BLaER1 treated with 17β-estradiol and CSF1 and Interleukin-3, amounts not matched to agents 10 nM and 100 nM (cell line): ENCODE data around the gene NOSIP.
A peak's percentile ranks its signal among the peaks of the same experiment; 100 is the strongest.

Experiments used
- H3K27ac ChIP-seq, 11 experiments: shearing (Covaris generic); formaldehyde crosslinking; 2 replicates each; pipeline ENCODE4 v1.8.1; 2022
- H3K27me3 ChIP-seq, 11 experiments: shearing (Covaris generic); formaldehyde crosslinking; 2 replicates each; pipeline ENCODE4 v1.8.1; 2022
- H3K36me3 ChIP-seq, 11 experiments: shearing (Covaris generic); formaldehyde crosslinking; 2 replicates each; pipeline ENCODE4 v1.8.1; 2022
- H3K4me1 ChIP-seq, 10 experiments: shearing (Covaris generic); formaldehyde crosslinking; 2 replicates each; pipeline ENCODE4 v1.8.1; 2022
- H3K4me2 ChIP-seq, 11 experiments: shearing (Covaris generic); formaldehyde crosslinking; 2 replicates each; pipeline ENCODE4 v1.8.1; 2022
- H3K4me3 ChIP-seq, 10 experiments: shearing (Covaris generic); formaldehyde crosslinking; 2 replicates each; pipeline ENCODE4 v1.8.1; 2022
- H3K9ac ChIP-seq, 11 experiments: shearing (Covaris generic); formaldehyde crosslinking; 2 replicates each; pipeline ENCODE4 v1.8.1; 2022
- H3K9me3 ChIP-seq, 11 experiments: shearing (Covaris generic); formaldehyde crosslinking; replicated peaks in 1 of 11; 2 replicates each; pipeline ENCODE4 v1.8.1; 2022
- H4K20me1 ChIP-seq, 11 experiments: shearing (Covaris generic); formaldehyde crosslinking; 2 replicates each; pipeline ENCODE4 v1.8.1; 2022
- Cebpa-rat ChIP-seq, 11 experiments: shearing (Covaris generic); IDR thresholded peaks; 2 replicates each; pipeline ENCODE4 v1.8.1; 2022

Gene NOSIP

GRCh38 chr19:49592486-49593232 is 12.3 kb upstream of the NOSIP start:
- Histone ChIP-seq H3K4me2 (peak overlapping the region; percentile 92 to 100 (median 98)), H3K36me3 (peaks cover 31 to 40% (median 36%) of the 10 kb centered on the region in 11 experiments), H3K27ac (peak overlapping the region in 9 of 11 experiments; percentile 73 to 100 (median 97); a peak in 19 of 22 replicates), H3K27me3 (no peaks in the 10 kb centered on the region), H3K9me3 (no peaks in the 10 kb centered on the region), H3K9ac (peak overlapping the region; percentile 77 to 98 (median 91)), H3K4me3 (peak overlapping the region; percentile 80 to 95 (median 90)), H4K20me1 (peaks cover 19 to 58% (median 44%) of the 10 kb centered on the region in 11 experiments; a peak in 21 of 22 replicates), H3K4me1 (peaks cover 8 to 29% (median 12%) of the 10 kb centered on the region in 10 experiments; a peak in 19 of 20 replicates)
- no peak for TF ChIP-seq Cebpa-rat (IDR thresholded peaks at IDR 0.05)

DNA sequence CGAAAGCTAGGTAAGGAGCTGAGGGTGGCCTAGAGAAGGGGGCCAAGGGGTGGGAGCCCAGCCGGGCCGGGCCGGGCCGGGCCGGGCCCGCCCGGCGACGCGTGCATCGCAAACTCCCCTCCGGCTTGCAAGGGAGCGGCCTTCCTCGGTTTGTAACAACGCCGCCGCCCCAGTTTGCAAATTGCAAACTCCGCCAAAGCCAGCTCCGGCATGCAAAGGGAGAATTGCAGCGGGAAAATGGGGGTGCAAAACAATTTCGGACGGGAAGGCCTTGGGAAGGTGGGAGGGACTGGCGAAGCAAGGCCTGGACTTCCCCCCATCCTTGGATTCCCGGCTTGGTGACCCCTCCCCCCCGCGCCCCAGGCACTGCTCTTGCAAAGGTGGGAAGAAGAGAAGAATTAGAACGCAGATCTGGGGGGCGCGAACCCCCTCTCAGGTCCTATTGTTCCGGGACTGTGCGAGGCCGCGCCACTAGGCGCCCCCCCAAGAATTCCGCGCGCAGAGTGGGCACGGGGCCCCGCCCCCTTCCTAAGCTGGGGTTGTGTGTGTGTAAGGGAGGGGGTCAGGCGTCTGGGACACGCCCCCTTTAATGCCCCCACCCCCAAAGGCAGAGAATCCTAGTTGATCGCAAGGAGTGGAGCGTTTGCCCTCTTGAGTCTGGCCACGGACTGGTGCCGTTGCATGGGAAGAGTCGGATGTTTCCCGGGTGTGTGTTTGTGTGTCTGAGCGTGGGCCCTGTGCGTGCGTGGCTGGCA is 11.6 kb upstream of the NOSIP start:
- no peaks in the 10 kb centered on the region for H3K27me3 ChIP-seq
- peaks cover 19 to 50% (median 37%) of the 10 kb centered on the region in 11 experiments; a peak in 21 of 22 replicates for H4K20me1 ChIP-seq
- peak overlapping the region; percentile 77 to 98 (median 91) for H3K9ac ChIP-seq
- peaks cover 23 to 32% (median 28%) of the 10 kb centered on the region in 11 experiments for H3K36me3 ChIP-seq
- peaks cover 8 to 29% (median 12%) of the 10 kb centered on the region in 10 experiments; a peak in 19 of 20 replicates for H3K4me1 ChIP-seq
- H3K4me2 ChIP-seq: peak overlapping the region; percentile 92 to 100 (median 98)
- no peak for TF ChIP-seq Cebpa-rat (IDR thresholded peaks at IDR 0.05)
- H3K27ac ChIP-seq: peak overlapping the region in 9 of 11 experiments; percentile 73 to 100 (median 97); a peak in 18 of 22 replicates
- H3K4me3 ChIP-seq: peak overlapping the region; percentile 80 to 95 (median 90)
- no peaks in the 10 kb centered on the region for H3K9me3 ChIP-seq

GRCh38 chr19:49590971-49591730 is 10.8 kb upstream of the NOSIP start, which contains the start of gene PRR12:
PRR12 (plus strand) TSS chr19:49591182; CDS start chr19:49591655, 473 bp downstream.
- Histone ChIP-seq H3K9me3 (no peaks in the 10 kb centered on the region), H3K36me3 (peaks cover 18 to 24% (median 21%) of the 10 kb centered on the region in 11 experiments), H3K9ac (peak within 1 kb of the TSS; percentile 86 to 98 (median 92)), H3K27me3 (no peaks in the 10 kb centered on the region), H3K27ac (peak within 1 kb of the TSS; percentile 74 to 100 (median 97)), H3K4me3 (peak within 1 kb of the TSS; percentile 80 to 95 (median 90)), H3K4me2 (peak within 1 kb of the TSS; percentile 98 to 100 (median 99)), H3K4me1 (peaks cover 8 to 29% (median 12%) of the 10 kb centered on the region in 10 experiments; a peak in 19 of 20 replicates), H4K20me1 (peaks cover 19 to 43% (median 29%) of the 10 kb centered on the region in 11 experiments; a peak in 21 of 22 replicates)
- no peak for TF ChIP-seq Cebpa-rat (IDR thresholded peaks at IDR 0.05)

DNA sequence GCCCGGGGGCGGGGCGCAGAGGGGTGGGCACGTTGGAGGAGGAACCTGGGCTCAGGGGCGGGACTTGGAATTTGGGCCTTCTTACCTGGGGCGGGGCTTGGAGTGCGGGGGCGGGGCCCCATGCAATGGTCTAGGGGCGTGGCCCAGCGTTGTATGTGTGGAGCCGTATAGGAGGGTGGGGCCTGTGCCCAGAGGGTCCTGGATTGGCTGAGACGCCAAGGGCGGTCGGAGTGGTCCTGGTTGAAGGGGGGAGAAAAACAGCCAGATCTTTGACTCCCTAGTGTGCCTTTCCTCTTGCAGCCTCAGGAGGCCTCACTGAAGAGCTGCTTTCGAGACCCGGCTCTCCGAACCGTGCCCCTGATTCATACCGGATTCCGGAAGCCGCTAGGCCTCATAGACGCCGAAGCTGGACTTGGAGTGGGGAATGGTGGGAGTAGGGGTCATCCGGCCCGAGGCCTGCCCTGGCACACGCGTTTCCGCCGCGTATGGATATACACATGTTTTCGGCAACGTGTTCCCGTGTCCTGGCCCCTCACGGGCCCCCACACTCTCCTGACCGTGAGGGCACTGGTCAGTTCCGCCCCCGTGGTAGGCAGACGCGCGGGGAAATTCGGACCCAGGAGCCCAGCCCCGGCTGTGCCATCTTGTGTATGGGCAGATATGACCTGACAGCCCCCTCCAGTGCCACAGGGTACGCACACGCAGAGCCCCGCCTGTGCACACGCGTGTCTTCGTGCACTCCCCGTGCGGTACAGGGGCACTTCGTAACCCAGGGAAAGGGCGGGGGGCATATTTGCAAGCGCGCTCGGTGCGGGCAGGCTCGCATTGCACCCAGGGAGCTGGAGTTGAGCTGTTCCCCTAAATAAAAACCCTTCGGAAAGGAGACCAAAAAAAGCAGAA is 10.0 kb upstream of the NOSIP start:
- Histone ChIP-seq H4K20me1 (peaks cover 19 to 34% (median 23%) of the 10 kb centered on the region in 11 experiments; a peak in 21 of 22 replicates), H3K4me3 (peak overlapping the region; percentile 80 to 95 (median 90)), H3K4me2 (peak overlapping the region; percentile 92 to 100 (median 99)), H3K9ac (peak overlapping the region; percentile 86 to 98 (median 92)), H3K9me3 (no peaks in the 10 kb centered on the region), H3K4me1 (peaks cover 8 to 29% (median 12%) of the 10 kb centered on the region in 10 experiments; a peak in 19 of 20 replicates), H3K27ac (peak overlapping the region; percentile 74 to 100 (median 97)), H3K36me3 (peaks cover 11 to 16% (median 13%) of the 10 kb centered on the region in 11 experiments), H3K27me3 (no peaks in the 10 kb centered on the region)
- TF ChIP-seq Cebpa-rat (IDR thresholded peaks at IDR 0.05): no peak

GRCh38 chr19:49589502-49589905 is 9.1 kb upstream of the NOSIP start:
- H3K9me3 ChIP-seq: no peaks in the 10 kb centered on the region
- peaks cover 16 to 26% (median 20%) of the 10 kb centered on the region in 11 experiments; a peak in 21 of 22 replicates for H4K20me1 ChIP-seq
- H3K4me3 ChIP-seq: no peak overlapping the region
- no peak overlapping the region for H3K9ac ChIP-seq
- peak overlapping the region in 2 of 11 experiments; percentile 11 to 29; a peak in 3 of 22 replicates for H3K4me2 ChIP-seq
- H3K27ac ChIP-seq: no peak overlapping the region
- no peaks in the 10 kb centered on the region for H3K27me3 ChIP-seq
- H3K36me3 ChIP-seq: peaks cover 6 to 11% (median 8%) of the 10 kb centered on the region in 11 experiments
- TF ChIP-seq Cebpa-rat (IDR thresholded peaks at IDR 0.05): no peak
- H3K4me1 ChIP-seq: peaks cover 8 to 29% (median 12%) of the 10 kb centered on the region in 10 experiments; a peak in 19 of 20 replicates

DNA sequence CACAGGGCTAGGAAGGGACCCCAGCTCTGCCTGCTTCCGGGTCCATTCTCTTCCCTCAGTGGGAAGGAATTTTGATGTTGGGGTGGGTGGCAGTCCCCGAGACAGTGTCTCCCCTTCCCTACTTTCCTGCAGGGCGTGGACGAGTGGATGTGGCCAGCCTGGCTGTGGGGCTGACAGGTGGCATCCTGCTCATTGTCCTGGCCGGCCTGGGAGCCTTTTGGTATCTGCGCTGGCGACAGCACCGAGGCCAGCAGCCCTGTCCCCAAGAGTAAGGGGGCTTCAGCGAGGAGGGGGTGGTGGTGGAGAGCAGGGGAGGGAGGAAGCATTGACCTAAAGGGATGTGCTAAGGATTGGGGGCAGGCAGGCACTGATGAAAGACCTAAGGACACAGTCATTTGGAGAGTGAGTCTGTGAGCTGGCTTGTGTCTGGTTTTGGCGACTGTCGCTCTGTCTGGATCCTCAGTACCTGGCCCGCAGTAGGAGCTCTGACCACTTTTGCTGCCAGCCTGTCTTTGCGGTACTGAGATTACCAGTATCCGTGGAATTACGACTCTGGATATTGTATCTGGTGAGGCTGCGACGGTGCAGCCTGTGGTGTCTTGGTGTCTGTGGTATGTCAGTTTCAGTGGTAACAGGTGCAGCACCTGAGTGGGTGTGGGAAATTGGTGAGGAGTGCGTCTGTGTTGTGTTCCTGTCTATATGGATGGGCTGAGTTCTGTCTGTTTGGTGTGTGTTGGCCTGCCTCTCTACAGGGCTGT is 8.2 kb upstream of the NOSIP start:
- Histone ChIP-seq H3K4me1 (peaks cover 0 to 21% (median 5%) of the 10 kb centered on the region in 10 experiments; a peak in 17 of 20 replicates), H3K27ac (no peak overlapping the region), H3K27me3 (no peaks in the 10 kb centered on the region), H3K4me2 (no peak overlapping the region), H3K4me3 (no peak overlapping the region), H4K20me1 (peaks cover 6 to 17% (median 11%) of the 10 kb centered on the region in 11 experiments; a peak in 19 of 22 replicates), H3K36me3 (peaks cover 0 to under 1% (median 0%) of the 10 kb centered on the region in 11 experiments; a peak in 4 of 22 replicates), H3K9ac (no peak overlapping the region), H3K9me3 (no peaks in the 10 kb centered on the region)
- TF ChIP-seq Cebpa-rat (IDR thresholded peaks at IDR 0.05): no peak

DNA sequence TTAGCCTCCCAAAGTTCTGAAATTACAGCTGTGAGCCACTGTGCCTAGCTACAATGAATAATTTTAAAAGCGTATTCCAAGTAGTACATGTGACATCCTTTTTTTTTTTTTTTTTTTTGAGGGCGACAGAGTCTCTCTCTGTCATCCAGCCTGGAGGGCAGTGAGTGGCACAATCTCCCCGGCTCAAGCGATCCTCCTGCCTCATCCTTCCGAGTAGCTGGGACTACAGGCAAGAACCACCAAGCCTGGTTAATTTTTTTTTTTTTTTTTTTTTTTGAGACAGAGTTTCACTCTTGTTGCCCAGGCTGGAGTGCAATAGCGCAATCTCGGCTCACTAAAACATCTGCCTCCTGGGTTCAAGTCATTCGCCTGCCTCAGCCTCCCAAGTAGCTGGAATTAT is 6.9 kb upstream of the NOSIP start:
- no peaks in the 10 kb centered on the region for H3K9me3 ChIP-seq

More for the DNA sequence above, 6.9 kb upstream of the NOSIP start:
- H3K36me3 ChIP-seq: no peaks in the 10 kb centered on the region
- TF ChIP-seq Cebpa-rat (IDR thresholded peaks at IDR 0.05): no peak
- H3K4me3 ChIP-seq: no peak overlapping the region
- H4K20me1 ChIP-seq: peaks cover 1 to 6% (median 3%) of the 10 kb centered on the region in 11 experiments; a peak in 18 of 22 replicates
- H3K27me3 ChIP-seq: no peaks in the 10 kb centered on the region
- no peak overlapping the region for H3K9ac ChIP-seq
- H3K4me1 ChIP-seq: peaks cover 0 to 10% (median 4%) of the 10 kb centered on the region in 10 experiments; a peak in 8 of 20 replicates
- H3K4me2 ChIP-seq: no peak overlapping the region
- no peak overlapping the region for H3K27ac ChIP-seq
